Gastroesophageal sphincter (tissue), 4 donors: ENCODE data around the gene MAP7D3. TPM values are rescaled to one million over a fixed set of nuclear protein-coding genes. Genes with fewer than 3 reads are reported as not detected.

ENCODE experiments used
- ATAC-seq: fragments of 150-250 bp; one replicate; pipeline ENCODE4 v1.9.1; 2016; ENCODE audit warnings: mild to moderate bottlenecking, moderate library complexity
- H3K27ac ChIP-seq, 4 donors: fragments of 200-600 bp; sonication (generic) in 3 of 4; 1 replicate in 3 of 4; 2 replicates in 1 of 4; pipeline ENCODE4 v1.5.1; 2016 to 2019
- H3K27me3 ChIP-seq: fragments of 200-600 bp; sonication (generic); one replicate; pipeline ENCODE4 v1.5.1; 2019
- H3K36me3 ChIP-seq, 2 donors: fragments of 200-600 bp; sonication (generic); one replicate each; pipeline ENCODE4 v1.5.1; 2019; ENCODE audit warnings: control low read depth in 1 of 2
- H3K4me1 ChIP-seq, 3 donors: fragments of 200-600 bp; sonication (generic); 1 replicate in 2 of 3; 2 replicates in 1 of 3; pipeline ENCODE4 v1.5.1; 2016 to 2019; ENCODE audit warnings: control low read depth in 2 of 3
- H3K4me3 ChIP-seq, 2 donors: fragments of 200-600 bp; sonication (generic); one replicate each; pipeline ENCODE4 v1.5.1; 2019; ENCODE audit warnings: mild to moderate bottlenecking in 1 of 2, moderate library complexity in 1 of 2
- H3K9me3 ChIP-seq, 3 donors: fragments of 200-600 bp; sonication (generic); one replicate each; pipeline ENCODE4 v1.5.1; 2017 to 2019; ENCODE audit warnings: control low read depth in 2 of 3
- EP300 ChIP-seq: sonication (generic); formaldehyde crosslinking; IDR thresholded peaks from one replicate; pipeline ENCODE4 v1.6.1; 2017; ENCODE audit warnings: antibody characterized with exemption, mild to moderate bottlenecking
- POLR2A ChIP-seq, 2 donors: fragments of 450-650 bp; IDR thresholded peaks; one replicate each; pipeline ENCODE4 v1.6.1; 2017; ENCODE audit warnings: antibody characterized with exemption in 2 of 2, mild to moderate bottlenecking in 2 of 2, moderate library complexity in 1 of 2
- POLR2AphosphoS5 ChIP-seq: sonication (generic); formaldehyde crosslinking; IDR thresholded peaks from one replicate; pipeline ENCODE4 v1.6.1; 2017; ENCODE audit warnings: antibody characterized with exemption
- WGBS, 2 donors: methylation state at CpG; one replicate each; pipeline ENCODE4 v1.1.5; 2018; ENCODE audit warnings: low coverage in 1 of 2; 5-methylcytosine and 5-hydroxymethylcytosine counted together
- total RNA-seq, 4 donors: library from RNA; depleted of rRNA; stranded (reverse); fragments of >200 nt; gene quantifications; one replicate each; pipeline ENCODE4 v1.1.0, GENCODE V29; 2016
- TF ChIP-seq, protein P1 (sequence below), 4 experiments: fragments of 200-600 bp in 2 of 4; fragments of 450-650 bp in 2 of 4; sonication (generic) in 1 of 4; IDR thresholded peaks; one replicate each; pipeline ENCODE4 v1.5.1; 2017 to 2019; ENCODE audit warnings: antibody characterized with exemption in 4 of 4, mild to moderate bottlenecking in 2 of 4, moderate library complexity in 2 of 4

MAP7D3 gene
- total RNA-seq, 4 donors from 2014 or later = 17.1 to 30.5 (median 23.0) TPM

DNA sequence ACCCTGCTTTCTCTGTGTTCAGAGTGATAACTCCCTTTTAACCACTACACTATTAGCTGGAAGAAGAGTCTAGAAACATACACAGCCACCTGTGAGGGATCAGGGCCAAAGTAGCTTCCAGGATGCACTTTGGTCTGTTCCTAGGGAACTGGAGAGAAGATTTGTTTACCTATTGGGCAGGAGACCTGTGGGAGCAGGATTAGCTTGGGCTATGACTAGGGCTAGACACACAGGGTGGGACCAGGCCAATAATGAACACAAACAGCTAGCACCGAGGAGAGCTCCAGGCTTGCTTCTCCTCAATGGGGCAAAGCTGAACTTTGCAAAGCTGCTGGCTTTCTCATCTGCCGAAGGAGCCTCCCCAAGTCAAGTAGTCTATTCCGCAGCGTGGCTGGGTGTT is 24.4 kb upstream of the MAP7D3 start:
- TF ChIP-seq POLR2A (IDR thresholded peaks at IDR 0.05) (no peak), EP300 (no peak), POLR2AphosphoS5 (no peak)
- TF ChIP-seq, protein P1, sequence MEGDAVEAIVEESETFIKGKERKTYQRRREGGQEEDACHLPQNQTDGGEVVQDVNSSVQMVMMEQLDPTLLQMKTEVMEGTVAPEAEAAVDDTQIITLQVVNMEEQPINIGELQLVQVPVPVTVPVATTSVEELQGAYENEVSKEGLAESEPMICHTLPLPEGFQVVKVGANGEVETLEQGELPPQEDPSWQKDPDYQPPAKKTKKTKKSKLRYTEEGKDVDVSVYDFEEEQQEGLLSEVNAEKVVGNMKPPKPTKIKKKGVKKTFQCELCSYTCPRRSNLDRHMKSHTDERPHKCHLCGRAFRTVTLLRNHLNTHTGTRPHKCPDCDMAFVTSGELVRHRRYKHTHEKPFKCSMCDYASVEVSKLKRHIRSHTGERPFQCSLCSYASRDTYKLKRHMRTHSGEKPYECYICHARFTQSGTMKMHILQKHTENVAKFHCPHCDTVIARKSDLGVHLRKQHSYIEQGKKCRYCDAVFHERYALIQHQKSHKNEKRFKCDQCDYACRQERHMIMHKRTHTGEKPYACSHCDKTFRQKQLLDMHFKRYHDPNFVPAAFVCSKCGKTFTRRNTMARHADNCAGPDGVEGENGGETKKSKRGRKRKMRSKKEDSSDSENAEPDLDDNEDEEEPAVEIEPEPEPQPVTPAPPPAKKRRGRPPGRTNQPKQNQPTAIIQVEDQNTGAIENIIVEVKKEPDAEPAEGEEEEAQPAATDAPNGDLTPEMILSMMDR (IDR thresholded peaks at IDR 0.05) = no peak
- Histone ChIP-seq H3K27ac (no peak overlapping the region), H3K36me3 (no peaks in the 10 kb centered on the region), H3K4me3 (no peak overlapping the region), H3K4me1 (no peaks in the 10 kb centered on the region), H3K9me3 (no peaks in the 10 kb centered on the region), H3K27me3 (no peaks in the 10 kb centered on the region)
- WGBS, 2 donors = no CpG with 5 or more reads among the region's 4 CpGs
- ATAC-seq = no peak

DNA sequence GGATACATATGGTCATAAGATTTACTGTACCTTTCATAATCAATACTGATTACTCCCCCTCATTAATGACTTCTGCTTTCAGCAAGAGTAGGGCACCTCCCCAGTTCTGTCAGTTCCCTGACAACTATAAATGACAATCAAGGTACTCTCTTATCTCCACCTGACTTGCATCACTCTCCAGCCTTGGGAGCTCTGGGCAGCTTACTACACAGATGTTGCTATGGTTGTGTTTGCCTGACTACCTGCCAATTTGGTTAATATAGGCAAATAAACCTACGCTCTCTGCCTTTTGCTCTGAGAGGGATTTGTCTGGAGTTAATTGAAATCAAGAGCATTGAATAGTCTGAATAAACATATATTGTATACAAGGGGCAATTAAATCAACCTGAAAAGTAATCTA is 22.8 kb upstream of the MAP7D3 start:
- Histone ChIP-seq H3K4me3 (no peak overlapping the region), H3K9me3 (no peaks in the 10 kb centered on the region), H3K27me3 (no peaks in the 10 kb centered on the region), H3K27ac (no peak overlapping the region), H3K36me3 (no peaks in the 10 kb centered on the region), H3K4me1 (no peaks in the 10 kb centered on the region)
- no peak for ATAC-seq
- WGBS, 2 donors = 100% methylated on average over 1 of the region's 1 CpG; no CpG with 5 or more reads in 1 of the 2 donors
- TF ChIP-seq POLR2A (IDR thresholded peaks at IDR 0.05) (no peak), EP300 (no peak), POLR2AphosphoS5 (no peak)
- TF ChIP-seq, protein P1 (IDR thresholded peaks at IDR 0.05) = no peak

DNA sequence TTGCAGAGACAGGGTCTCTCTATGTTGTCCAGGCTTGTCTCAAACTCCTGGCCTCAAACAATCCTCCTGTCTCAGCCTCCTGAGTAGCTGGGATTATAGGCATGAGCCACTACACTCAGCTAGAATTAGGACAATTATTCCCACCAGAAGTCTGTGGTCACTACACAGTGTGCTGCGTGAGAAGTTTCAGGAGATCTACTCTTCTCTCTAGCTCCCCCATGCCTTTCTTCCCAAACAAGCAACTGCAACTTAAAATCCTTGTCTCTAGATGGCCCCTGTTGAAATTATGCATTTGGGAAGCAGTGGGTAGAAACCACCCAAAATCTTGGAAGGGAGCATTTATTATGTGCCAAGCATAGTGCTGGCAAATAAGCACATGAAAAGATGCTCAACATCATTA is 21.1 kb upstream of the MAP7D3 start:
- no peaks in the 10 kb centered on the region for H3K36me3 ChIP-seq
- H3K27me3 ChIP-seq = no peaks in the 10 kb centered on the region
- H3K4me1 ChIP-seq = no peaks in the 10 kb centered on the region
- no peak overlapping the region for H3K4me3 ChIP-seq
- no peak for TF ChIP-seq EP300
- no peak for TF ChIP-seq POLR2AphosphoS5
- TF ChIP-seq, protein P1 (IDR thresholded peaks at IDR 0.05) = no peak
- TF ChIP-seq POLR2A (IDR thresholded peaks at IDR 0.05) = no peak
- no peak for ATAC-seq
- no CpG with 5 or more reads among the region's 1 CpG for WGBS, 2 donors
- H3K27ac ChIP-seq = no peak overlapping the region
- no peaks in the 10 kb centered on the region for H3K9me3 ChIP-seq

DNA sequence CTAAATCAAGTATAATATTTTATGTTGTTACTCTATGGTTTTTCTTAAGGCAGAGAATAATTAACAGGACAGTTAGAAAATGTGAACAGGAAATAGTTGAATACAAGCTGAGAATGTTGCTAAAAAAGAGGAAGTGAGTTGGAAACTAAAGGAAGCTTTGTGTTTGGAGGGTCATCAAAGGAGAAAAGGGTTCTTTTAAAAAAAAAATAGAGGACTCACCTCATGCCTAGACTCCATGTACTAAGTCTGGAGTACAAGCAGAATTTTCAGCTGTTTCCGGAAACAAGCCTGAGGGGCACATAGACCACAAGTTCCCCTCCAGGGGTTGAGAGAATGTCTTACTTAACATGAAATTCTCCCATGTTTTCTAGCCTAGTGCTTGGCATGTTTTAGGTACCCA is 20.1 kb upstream of the MAP7D3 start:
- TF ChIP-seq POLR2A (IDR thresholded peaks at IDR 0.05) = no peak
- TF ChIP-seq, protein P1 (IDR thresholded peaks at IDR 0.05) = no peak
- no peak for TF ChIP-seq POLR2AphosphoS5
- TF ChIP-seq EP300 = no peak
- no peak for ATAC-seq
- Histone ChIP-seq H3K9me3 (no peaks in the 10 kb centered on the region), H3K4me1 (no peaks in the 10 kb centered on the region), H3K27ac (no peak overlapping the region), H3K36me3 (no peaks in the 10 kb centered on the region), H3K27me3 (no peaks in the 10 kb centered on the region), H3K4me3 (no peak overlapping the region)
- WGBS, 2 donors = 60% methylated on average over 1 of the region's 1 CpG; no CpG with 5 or more reads in 1 of the 2 donors

DNA sequence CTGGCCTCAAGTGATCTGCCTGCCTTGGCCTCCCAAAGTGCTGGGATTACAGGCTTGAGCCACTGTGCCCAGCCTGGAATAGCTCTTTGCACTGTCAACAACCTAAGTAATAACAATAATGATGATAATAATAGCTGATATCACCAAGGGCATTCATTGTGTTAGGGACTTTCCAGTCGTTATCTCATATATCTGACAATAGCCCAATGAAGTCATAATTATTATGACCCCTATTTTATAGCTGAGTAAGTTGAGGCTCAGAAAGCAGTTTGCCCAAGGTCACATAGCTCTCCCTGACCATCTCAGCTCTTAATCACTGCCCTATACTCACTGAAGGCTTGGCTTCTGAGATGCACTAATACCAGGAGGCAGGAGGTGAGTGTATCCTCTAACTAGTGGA is 18.7 kb upstream of the MAP7D3 start:
- 67% methylated on average over 1 of the region's 1 CpG; no CpG with 5 or more reads in 1 of the 2 donors for WGBS, 2 donors
- ATAC-seq = no peak
- no peak for TF ChIP-seq POLR2AphosphoS5
- TF ChIP-seq POLR2A (IDR thresholded peaks at IDR 0.05) = no peak
- TF ChIP-seq, protein P1 (IDR thresholded peaks at IDR 0.05) = no peak
- no peak for TF ChIP-seq EP300

More for the DNA sequence above, 18.7 kb upstream of the MAP7D3 start:
- Histone ChIP-seq H3K27ac (no peak overlapping the region), H3K4me1 (no peaks in the 10 kb centered on the region), H3K36me3 (no peaks in the 10 kb centered on the region), H3K4me3 (no peak overlapping the region), H3K27me3 (no peaks in the 10 kb centered on the region), H3K9me3 (no peaks in the 10 kb centered on the region)
